Mucosa of rectum (tissue), 2 donors: ENCODE data around the gene SLC25A21.

ENCODE experiments used
- H3K27ac ChIP-seq, 2 donors: one replicate each; pipeline ENCODE4 v1.7.0; 2013; ENCODE audit warnings: inconsistent platforms in 2 of 2, low read depth in 2 of 2, low read length in 2 of 2
- H3K27me3 ChIP-seq, 2 donors: one replicate each; pipeline ENCODE4 v1.7.0; 2013; ENCODE audit warnings: low read length in 2 of 2; ENCODE audit not compliant: control insufficient read depth in 2 of 2, insufficient read depth in 2 of 2
- H3K36me3 ChIP-seq, 2 donors: one replicate each; pipeline ENCODE4 v1.7.0; 2013; ENCODE audit warnings: low read length in 2 of 2; ENCODE audit not compliant: control insufficient read depth in 2 of 2, insufficient read depth in 2 of 2
- H3K4me1 ChIP-seq, 2 donors: one replicate each; pipeline ENCODE4 v1.7.0; 2013; ENCODE audit warnings: low read length in 2 of 2, mild to moderate bottlenecking in 1 of 2; ENCODE audit not compliant: control insufficient read depth in 2 of 2, insufficient read depth in 2 of 2
- H3K4me3 ChIP-seq, 2 donors: one replicate each; pipeline ENCODE4 v1.7.0; 2013; ENCODE audit warnings: low read length in 2 of 2
- H3K9ac ChIP-seq, 2 donors: one replicate each; pipeline ENCODE4 v1.7.0; 2013; ENCODE audit warnings: low read length in 2 of 2, low read depth in 1 of 2, mild to moderate bottlenecking in 1 of 2
- H3K9me3 ChIP-seq, 2 donors: one replicate each; pipeline ENCODE4 v1.7.0; 2013; ENCODE audit warnings: low read length in 2 of 2; ENCODE audit not compliant: control insufficient read depth in 2 of 2
- donor health status: healthy.
- donor health status: Normal muscosa, but diverticular disease.

The SLC25A21 gene

GRCh38 chr14:36684946-36685345, 487.5 kb downstream of the SLC25A21 start:
- no peak overlapping the region for H3K4me3 ChIP-seq
- H3K27ac ChIP-seq: no peak overlapping the region
- no peaks in the 10 kb centered on the region for H3K9me3 ChIP-seq
- no peaks in the 10 kb centered on the region for H3K36me3 ChIP-seq
- no peaks in the 10 kb centered on the region for H3K4me1 ChIP-seq
- no peaks in the 10 kb centered on the region for H3K27me3 ChIP-seq
- H3K9ac ChIP-seq: no peak overlapping the region

GRCh38 chr14:36683083-36683724, 489.2 kb downstream of the SLC25A21 start:
- Histone ChIP-seq H3K9me3 (no peaks in the 10 kb centered on the region), H3K9ac (no peak overlapping the region), H3K27ac (no peak overlapping the region), H3K36me3 (no peaks in the 10 kb centered on the region), H3K4me3 (no peak overlapping the region), H3K4me1 (no peaks in the 10 kb centered on the region), H3K27me3 (no peaks in the 10 kb centered on the region)

GRCh38 chr14:36682338-36682737, 490.1 kb downstream of the SLC25A21 start:
- H3K9me3 ChIP-seq: no peaks in the 10 kb centered on the region
- H3K27ac ChIP-seq: no peak overlapping the region
- no peaks in the 10 kb centered on the region for H3K4me1 ChIP-seq
- H3K36me3 ChIP-seq: no peaks in the 10 kb centered on the region
- H3K27me3 ChIP-seq: no peaks in the 10 kb centered on the region
- no peak overlapping the region for H3K4me3 ChIP-seq
- H3K9ac ChIP-seq: no peak overlapping the region

- no peaks in the 10 kb centered on the region for H3K4me1 ChIP-seq
- no peaks in the 10 kb centered on the region for H3K9me3 ChIP-seq
- H3K27me3 ChIP-seq: peaks cover 0 to 7% of the 10 kb centered on the region in 2 donors
- H3K4me3 ChIP-seq: no peak overlapping the region
- no peak overlapping the region for H3K9ac ChIP-seq
- no peak overlapping the region for H3K27ac ChIP-seq
- no peaks in the 10 kb centered on the region for H3K36me3 ChIP-seq
Measured at GRCh38 chr14:36676236-36676635, 496.2 kb downstream of the SLC25A21 start.

GRCh38 chr14:36675581-36675980, 496.8 kb downstream of the SLC25A21 start:
- Histone ChIP-seq H3K9me3 (no peaks in the 10 kb centered on the region), H3K27me3 (peaks cover 0 to 13% of the 10 kb centered on the region in 2 donors), H3K4me1 (no peaks in the 10 kb centered on the region), H3K36me3 (no peaks in the 10 kb centered on the region), H3K4me3 (no peak overlapping the region), H3K9ac (no peak overlapping the region), H3K27ac (no peak overlapping the region)

GRCh38 chr14:36674659-36675058, 497.7 kb downstream of the SLC25A21 start:
- H3K9me3 ChIP-seq: no peaks in the 10 kb centered on the region
- H3K27me3 ChIP-seq: peaks cover 0 to 13% of the 10 kb centered on the region in 2 donors
- no peak overlapping the region for H3K27ac ChIP-seq

GRCh38 chr14:36672095-36672494, 500.3 kb downstream of the SLC25A21 start:
- Histone ChIP-seq H3K9ac (no peak overlapping the region), H3K27ac (no peak overlapping the region), H3K4me3 (no peak overlapping the region), H3K36me3 (no peaks in the 10 kb centered on the region), H3K9me3 (no peaks in the 10 kb centered on the region), H3K4me1 (no peaks in the 10 kb centered on the region), H3K27me3 (peaks cover 6 to 14% of the 10 kb centered on the region in 2 donors)

More at GRCh38 chr14:36674659-36675058, 497.7 kb downstream of the SLC25A21 start:
- no peak overlapping the region for H3K9ac ChIP-seq
- H3K4me3 ChIP-seq: no peak overlapping the region
- no peaks in the 10 kb centered on the region for H3K36me3 ChIP-seq
- no peaks in the 10 kb centered on the region for H3K4me1 ChIP-seq

- Histone ChIP-seq H3K36me3 (no peaks in the 10 kb centered on the region), H3K4me3 (no peak overlapping the region), H3K9ac (no peak overlapping the region), H3K27ac (no peak overlapping the region), H3K4me1 (no peaks in the 10 kb centered on the region), H3K9me3 (no peaks in the 10 kb centered on the region), H3K27me3 (peaks cover 10 to 21% of the 10 kb centered on the region in 2 donors)
Measured at GRCh38 chr14:36671149-36671548, 501.3 kb downstream of the SLC25A21 start.

GRCh38 chr14:36667679-36668078, 504.7 kb downstream of the SLC25A21 start:
- Histone ChIP-seq H3K9me3 (no peaks in the 10 kb centered on the region), H3K36me3 (no peaks in the 10 kb centered on the region), H3K27ac (no peak overlapping the region), H3K9ac (no peak overlapping the region), H3K27me3 (peaks cover 37 to 45% of the 10 kb centered on the region in 2 donors), H3K4me3 (no peak overlapping the region), H3K4me1 (peaks cover 9 to 13% of the 10 kb centered on the region in 2 donors)

GRCh38 chr14:36666416-36667206, 505.8 kb downstream of the SLC25A21 start:
- no peak overlapping the region for H3K4me3 ChIP-seq

More at GRCh38 chr14:36666416-36667206, 505.8 kb downstream of the SLC25A21 start:
- Histone ChIP-seq H3K36me3 (no peaks in the 10 kb centered on the region), H3K9ac (no peak overlapping the region), H3K4me1 (peaks cover 14 to 20% of the 10 kb centered on the region in 2 donors), H3K9me3 (no peaks in the 10 kb centered on the region), H3K27me3 (peaks cover 44 to 53% of the 10 kb centered on the region in 2 donors), H3K27ac (no peak overlapping the region)
